B cell (primary cell): ENCODE results near the gene SEPTIN1. TPM values are rescaled to one million over a fixed set of nuclear protein-coding genes. Genes with fewer than 3 reads are reported as not detected.

ENCODE experiments used
- ATAC-seq: fragments of 200-7000 bp; cut with Tn5 transposase; one replicate; pipeline ENCODE4 v1.10.0; 2021; ENCODE audit warnings: low read depth, mild to moderate bottlenecking, moderate number of reproducible peaks, moderate library complexity
- CTCF ChIA-PET: fragments of 350-600 bp; sonication (Branson Sonifier 250); formaldehyde crosslinking; loops from one replicate; lab custom pipeline; 2021; ENCODE audit warnings: antibody characterized with exemption, inconsistent platforms; lab: Charles Lee
- POLR2A ChIA-PET: fragments of 350-600 bp; sonication (Branson Sonifier 250); formaldehyde crosslinking; loops from one replicate; lab custom pipeline; 2021; ENCODE audit warnings: antibody characterized with exemption; lab: Charles Lee
- DNase-seq: peaks from one replicate; pipeline ENCODE4 v3.0.0; 2013
- H2AFZ ChIP-seq: 2 replicates; pipeline ENCODE4 v1.6.1; 2012; ENCODE audit warnings: mild to moderate bottlenecking, low read depth, low read length; ENCODE audit not compliant: insufficient read depth, poor library complexity, severe bottlenecking
- H3K27ac ChIP-seq, 2 donors: 1 replicate in 1 of 2; 2 replicates in 1 of 2; pipeline ENCODE4 v1.5.1; 2012 to 2013; ENCODE audit warnings: low read length in 2 of 2, mild to moderate bottlenecking in 2 of 2, moderate library complexity in 1 of 2
- H3K27me3 ChIP-seq, 4 experiments: fragments of 200-600 bp in 1 of 4; sonication (generic) in 1 of 4; replicated peaks in 1 of 4; 1 replicate in 2 of 4; 2 replicates in 2 of 4; pipeline versions ENCODE4 v1.6.1 to v1.7.0; 2013 to 2016; ENCODE audit warnings: low read length in 3 of 4, mild to moderate bottlenecking in 2 of 4, mixed read lengths in 1 of 4, moderate library complexity in 1 of 4; ENCODE audit not compliant: insufficient read depth in 4 of 4, control insufficient read depth in 3 of 4; ENCODE audit errors: control extremely low read depth in 1 of 4
- H3K36me3 ChIP-seq, 2 experiments: replicated peaks in 1 of 2; 1 replicate in 1 of 2; 2 replicates in 1 of 2; pipeline versions ENCODE4 v1.6.1 to v1.7.1; 2013; ENCODE audit warnings: low read length in 1 of 2; ENCODE audit not compliant: insufficient read depth in 2 of 2, control insufficient read depth in 1 of 2; ENCODE audit errors: control extremely low read depth in 1 of 2, extremely low read depth in 1 of 2
- H3K4me1 ChIP-seq, 2 donors: fragments of 200-600 bp in 1 of 2; sonication (generic) in 1 of 2; 1 replicate in 1 of 2; 2 replicates in 1 of 2; pipeline versions ENCODE4 v1.5.1 to v1.6.1; 2013 to 2017; ENCODE audit warnings: low read length in 2 of 2; ENCODE audit not compliant: control insufficient read depth in 2 of 2, insufficient read depth in 2 of 2
- H3K4me2 ChIP-seq: replicated peaks from 2 replicates; pipeline ENCODE3; 2012; ENCODE audit warnings: mild to moderate bottlenecking, low read depth, low read length; ENCODE audit not compliant: poor library complexity, severe bottlenecking
- H3K4me3 ChIP-seq, 5 experiments: fragments of 200-600 bp in 1 of 5; sonication (generic) in 1 of 5; 1 replicate in 3 of 5; 2 replicates in 2 of 5; pipeline versions ENCODE4 v1.5.1 to v1.7.0; 2011 to 2016; ENCODE audit warnings: low read length in 4 of 5, mild to moderate bottlenecking in 4 of 5, low read depth in 2 of 5, control low read depth in 1 of 5, moderate library complexity in 1 of 5; ENCODE audit not compliant: insufficient read depth in 1 of 5; ENCODE audit errors: control extremely low read depth in 1 of 5, extremely low read depth in 1 of 5
- H3K79me2 ChIP-seq: fragments of 200-600 bp; sonication (generic); one replicate; pipeline ENCODE4 v1.6.0; 2016; ENCODE audit warnings: low read length; ENCODE audit not compliant: control insufficient read depth, insufficient read depth
- H3K9ac ChIP-seq: fragments of 200-600 bp; sonication (generic); 2 replicates; pipeline ENCODE4 v1.6.1; 2017; ENCODE audit warnings: mild to moderate bottlenecking, low read length, moderate library complexity
- H3K9me3 ChIP-seq, 3 donors: one replicate each; pipeline versions ENCODE4 v1.6.1 to v1.7.1; 2013; ENCODE audit warnings: low read length in 2 of 3; ENCODE audit not compliant: control insufficient read depth in 2 of 3, insufficient read depth in 1 of 3; ENCODE audit errors: control extremely low read depth in 1 of 3
- H4K20me1 ChIP-seq: 2 replicates; pipeline ENCODE4 v1.6.0; 2012; ENCODE audit warnings: mild to moderate bottlenecking, low read length; ENCODE audit not compliant: insufficient read depth, control insufficient read depth, poor library complexity, severe bottlenecking
- H3K27ac Mint-ChIP-seq: one replicate; pipeline ENCODE4 v1.8.0; 2021; ENCODE audit warnings: mixed read lengths
- H3K27me3 Mint-ChIP-seq: one replicate; pipeline ENCODE4 v1.8.0; 2021; ENCODE audit warnings: mixed read lengths
- H3K4me1 Mint-ChIP-seq: one replicate; pipeline ENCODE4 v1.8.0; 2021; ENCODE audit warnings: mixed read lengths
- H3K4me3 Mint-ChIP-seq: one replicate; pipeline ENCODE4 v1.8.0; 2021; ENCODE audit warnings: mixed read lengths
- H3K9me3 Mint-ChIP-seq: one replicate; pipeline ENCODE4 v1.8.0; 2022; ENCODE audit warnings: mixed read lengths; ENCODE audit not compliant: insufficient read depth
- CTCF ChIP-seq: fragments of 200-600 bp; IDR thresholded peaks from one replicate; pipeline ENCODE4 v1.8.0; 2022; ENCODE audit warnings: antibody characterized with exemption, mild to moderate bottlenecking
- EZH2 ChIP-seq: IDR thresholded peaks from 2 replicates; pipeline ENCODE4 v1.6.1; 2012; ENCODE audit warnings: borderline replicate concordance, low read depth, mild to moderate bottlenecking, moderate library complexity, low read length; ENCODE audit not compliant: insufficient read depth, poor library complexity, severe bottlenecking
- WGBS: methylation state at CpG from one replicate; pipeline ENCODE4 v1.1.5; 2013; ENCODE audit warnings: missing lambda C conversion rate; ENCODE audit not compliant: insufficient coverage; 5-methylcytosine and 5-hydroxymethylcytosine counted together
- intact Hi-C: fragments of 100-400 bp; cut with micrococcal nuclease; formaldehyde crosslinking; loops from one replicate; pipeline ENCODE4 v1.10.0; 2022
- polyA plus RNA-seq: library from polyadenylated mRNA; depleted of rRNA; stranded (reverse); fragments of >200 nt; gene quantifications from 2 replicates; pipeline ENCODE4 v1.2.3, GENCODE V29; 2012
- total RNA-seq, 2 donors: library from RNA; stranded (reverse); fragments of 120-200 nt in 1 of 2; gene quantifications; 1 replicate in 1 of 2; 2 replicates in 1 of 2; pipeline versions ENCODE4 v1.2.3 to v1.2.4, GENCODE V29; 2013 to 2022

The SEPTIN1 gene
- total and polyA plus RNA-seq, 2 donors (not counting 1 experiment from before 2014, with no cell fraction given): 154 to 302 TPM

DNA sequence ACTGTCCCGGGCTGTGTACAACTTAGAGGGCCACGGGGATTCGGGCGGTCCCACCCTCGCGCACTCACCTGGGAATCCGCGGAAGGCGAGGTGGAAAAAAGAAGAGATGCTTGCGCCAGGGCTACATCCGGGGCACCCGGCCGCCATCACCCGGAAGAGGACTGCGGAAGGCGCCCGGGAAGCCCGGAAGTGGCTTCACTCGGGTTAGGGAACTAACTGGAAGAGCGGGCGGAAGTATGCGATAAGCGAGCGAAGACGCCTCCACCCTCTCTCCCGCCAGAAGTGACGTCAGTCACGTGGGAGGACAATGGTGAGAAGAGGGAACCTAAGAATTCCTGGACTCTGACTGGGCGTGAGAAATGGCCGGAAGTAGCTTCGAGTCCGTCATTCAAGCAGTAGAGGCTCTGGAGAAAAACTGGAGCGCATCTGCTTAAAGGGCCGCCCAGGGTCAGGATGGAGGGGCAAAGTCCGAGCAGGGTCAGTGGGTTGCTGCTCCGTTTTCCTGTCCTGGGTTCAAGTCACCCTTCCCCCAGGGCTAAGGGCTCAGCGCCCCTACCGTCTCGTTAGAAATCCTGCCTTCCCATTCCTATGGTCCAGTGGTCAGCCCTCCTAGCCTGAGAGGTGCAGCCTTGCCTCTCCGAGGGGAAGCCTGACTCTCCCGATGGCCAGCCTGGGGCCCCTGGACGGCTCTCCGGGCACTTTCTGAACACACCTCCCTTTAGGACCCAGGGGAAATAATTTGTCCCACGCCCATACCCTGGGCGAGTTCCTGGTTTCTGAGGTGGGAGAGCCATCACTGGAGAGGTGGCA lies 27.0 kb downstream of the SEPTIN1 start, which contains the start of gene CD2BP2:
CD2BP2 (minus strand) TSS at position 165 of the 810 bp plus-strand sequence. CDS start 627 bp downstream, outside the sequence.
- peak within 1 kb of the TSS; percentile 92 for H3K4me3 Mint-ChIP-seq
- POLR2A ChIA-PET: interaction anchor here (0.6 to 2.8 kb wide), 11 partner anchors 14 to 1516 kb away, joined by 3 to 11 read pairs (median 4); partner anchors contain the start of genes SEPTIN1 and TBC1D10B
- peak; percentile 95 for DNase-seq
- Histone ChIP-seq H3K36me3 (peaks cover 0 to 49% of the 10 kb centered on the region in 2 experiments), H2AFZ (peak within 1 kb of the TSS; percentile 94), H3K27ac (peak within 1 kb of the TSS; percentile 84 to 94), H3K79me2 (peaks cover 44% of the 10 kb centered on the region), H3K4me3 (peak within 1 kb of the TSS; percentile 82 to 99 (median 92)), H4K20me1 (peaks cover 12% of the 10 kb centered on the region), H3K9me3 (no peaks in the 10 kb centered on the region), H3K27me3 (no peaks in the 10 kb centered on the region), H3K9ac (peak within 1 kb of the TSS; percentile 92), H3K4me1 (peaks cover 20 to 34% of the 10 kb centered on the region in 2 donors), H3K4me2 (peak within 1 kb of the TSS; percentile 93)
- 2% methylated on average over 45 of the region's 45 CpGs for WGBS
- CTCF ChIA-PET: interaction anchor here (1.1 to 1.6 kb wide), 2 partner anchors 16 to 54 kb away, joined by 3 to 4 read pairs; no protein-coding TSS in a partner anchor
- no peaks in the 10 kb centered on the region for H3K9me3 Mint-ChIP-seq
- peak within 1 kb of the TSS; percentile 95 for H3K27ac Mint-ChIP-seq
- TF ChIP-seq EZH2: no peak
- no peak for TF ChIP-seq CTCF
- peaks cover 42% of the 10 kb centered on the region for H3K4me1 Mint-ChIP-seq
- ATAC-seq: peak; percentile 88
- intact Hi-C loops: loop anchor here (1.0 kb wide), 4 partner anchors 15 to 40 kb away; partner anchors contain the start of genes TBC1D10B and ZNF48
- H3K27me3 Mint-ChIP-seq: no peaks in the 10 kb centered on the region
